ENCODE results near the gene BICD1.
A peak's percentile ranks its signal among the peaks of the same experiment; 100 is the strongest.
"Not testable (repeated sequence)": the region's sequence is repeated elsewhere in the genome, so short reads cannot be mapped to it uniquely, and the experiment has no call there.

Gene BICD1

GRCh38 chr12:32270818-32271710, 164.4 kb downstream of the BICD1 start:
- peak overlapping the region; percentile 66 for H3K27ac ChIP-seq
- no peak for TF ChIP-seq CTCF (conservative IDR thresholded peaks at IDR 0.05)
- TF ChIP-seq ZFX (IDR thresholded peaks at IDR 0.05): peak; percentile 47; the same call in 1 of the 2 replicates

DNA sequence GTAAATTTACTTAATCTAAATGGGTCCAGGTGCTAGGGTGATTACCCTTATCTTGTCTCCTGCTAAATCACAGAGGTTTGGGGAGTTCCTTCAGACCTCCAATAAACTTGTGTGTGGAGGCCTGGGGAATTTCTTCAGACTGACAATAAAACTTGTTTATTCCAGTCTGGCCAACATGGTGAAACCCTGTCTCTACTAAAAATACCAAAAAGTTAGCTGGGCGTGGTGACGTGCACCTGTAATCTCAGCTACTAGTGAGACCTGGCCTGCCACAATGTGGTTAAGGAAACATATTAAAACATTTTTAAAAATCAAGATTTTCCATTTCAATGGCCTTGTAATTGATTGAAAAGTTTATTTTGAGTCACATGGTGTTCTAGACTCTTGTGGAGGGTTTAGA, 165.8 kb downstream of the BICD1 start:
- TF ChIP-seq ZFX (IDR thresholded peaks at IDR 0.05): no peak
- TF ChIP-seq CTCF (conservative IDR thresholded peaks at IDR 0.05): no peak
- H3K27ac ChIP-seq: no peak overlapping the region; the same call in 1 of the 2 replicates

DNA sequence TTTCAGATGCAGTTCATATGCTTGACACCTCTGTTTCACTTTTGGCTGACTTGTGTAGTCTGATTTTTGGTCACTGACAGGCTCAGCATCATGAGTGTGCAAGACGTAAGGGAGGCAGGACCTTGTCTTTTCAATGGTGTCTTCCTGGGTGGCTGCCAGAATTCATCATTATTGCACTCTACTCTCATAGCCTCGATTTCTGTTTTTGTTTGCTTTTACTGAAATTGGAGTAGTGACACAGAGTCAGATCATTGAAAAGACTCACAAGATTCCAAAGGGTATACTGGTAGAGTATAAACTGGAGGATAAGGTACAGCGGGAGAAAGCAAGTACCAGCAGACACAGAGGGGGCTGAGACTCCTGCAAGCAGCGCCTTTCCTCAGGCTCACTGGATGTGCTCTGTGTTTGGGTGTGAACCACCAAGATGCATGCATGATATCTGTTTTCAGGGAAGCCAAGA, 166.4 kb downstream of the BICD1 start:
- peak overlapping the region; percentile 8; the same call in 1 of the 2 replicates for H3K27ac ChIP-seq
- TF ChIP-seq ZFX (IDR thresholded peaks at IDR 0.05) (no peak), CTCF (conservative IDR thresholded peaks at IDR 0.05) (no peak)

- peak overlapping the region; percentile 8 for H3K27ac ChIP-seq
- TF ChIP-seq CTCF (conservative IDR thresholded peaks at IDR 0.05) (no peak), ZFX (IDR thresholded peaks at IDR 0.05) (no peak)
Observed at GRCh38 chr12:32273712-32274111, 167.1 kb downstream of the BICD1 start.

DNA sequence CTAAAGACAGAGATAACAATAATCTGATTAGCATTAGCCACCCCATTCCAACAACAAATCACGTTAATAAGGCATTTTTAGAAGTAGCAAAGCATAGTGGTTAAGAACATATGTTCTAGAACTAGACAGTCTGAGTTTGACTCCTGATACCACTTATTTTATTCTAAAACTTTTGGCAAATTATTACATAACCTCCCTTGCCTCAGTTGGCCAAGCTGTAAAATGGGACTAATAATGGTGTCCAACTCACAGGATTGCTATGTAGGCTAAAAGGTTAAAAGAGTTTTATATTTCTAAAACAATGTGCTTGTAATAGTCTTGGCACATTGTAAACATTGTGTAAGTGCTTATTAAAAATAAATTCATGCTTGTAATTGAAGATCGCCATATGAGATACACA, 168.0 kb downstream of the BICD1 start:
- TF ChIP-seq ZFX (IDR thresholded peaks at IDR 0.05) (no peak), CTCF (conservative IDR thresholded peaks at IDR 0.05) (no peak)
- no peak overlapping the region for H3K27ac ChIP-seq

DNA sequence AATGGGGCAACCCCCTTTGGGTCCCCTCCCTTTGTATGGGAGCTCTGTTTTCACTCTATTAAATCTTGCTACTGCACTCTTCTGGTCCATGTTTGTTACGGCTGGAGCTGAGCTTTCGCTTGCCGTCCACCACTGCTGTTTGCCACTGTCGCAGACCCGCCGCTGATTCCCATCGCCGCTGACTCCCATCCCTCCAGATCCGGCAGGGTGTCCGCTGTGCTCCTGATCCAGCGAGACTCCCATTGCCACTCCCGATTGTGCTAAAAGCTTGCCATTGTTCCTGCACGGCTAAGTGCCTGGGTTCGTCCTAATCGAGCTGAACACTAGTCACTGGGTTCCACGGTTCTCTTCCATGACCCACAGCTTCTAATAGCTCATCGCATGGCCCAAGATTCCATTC, 168.9 kb downstream of the BICD1 start:
- not testable (repeated sequence) for H3K27ac ChIP-seq

GRCh38 chr12:32277774-32278173, 171.1 kb downstream of the BICD1 start:
- no peak overlapping the region for H3K27ac ChIP-seq
- no peak for TF ChIP-seq ZFX (IDR thresholded peaks at IDR 0.05)
- TF ChIP-seq CTCF (conservative IDR thresholded peaks at IDR 0.05): no peak

DNA sequence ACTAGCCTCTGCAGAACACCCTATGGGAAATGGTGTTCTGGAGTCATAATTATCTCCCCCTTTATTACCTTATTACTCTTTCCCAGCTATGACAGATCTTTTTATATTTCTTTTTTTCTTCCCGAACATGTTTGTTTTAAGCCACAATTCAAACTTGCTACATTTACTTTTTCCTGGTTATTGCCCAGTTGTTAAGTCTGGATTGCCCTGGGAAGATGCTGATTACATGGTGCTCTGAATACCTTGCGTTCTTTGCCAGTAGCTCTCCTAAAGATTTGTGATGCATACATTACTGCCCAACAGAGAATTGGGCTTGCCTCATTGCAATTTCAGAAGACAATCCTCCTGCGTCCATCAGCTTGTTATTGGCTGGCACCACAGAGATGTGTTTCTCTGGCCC, 174.5 kb downstream of the BICD1 start:
- no peak overlapping the region for H3K27ac ChIP-seq
- no peak for TF ChIP-seq ZFX (IDR thresholded peaks at IDR 0.05)
- TF ChIP-seq CTCF (conservative IDR thresholded peaks at IDR 0.05): no peak
